Liver (tissue), 9 donors: Measurements from ENCODE around the gene C1QL1. TPM values are rescaled to one million over a fixed set of nuclear protein-coding genes. Genes with fewer than 3 reads are reported as not detected.

ENCODE experiments used
- DNase-seq: peaks from one replicate; pipeline ENCODE4 v3.0.0-alpha.2; 2017; ENCODE audit warnings: low spot score
- H3K27ac ChIP-seq, 2 donors: one replicate each; pipeline ENCODE4 v1.7.0; 2013; ENCODE audit warnings: inconsistent platforms in 2 of 2, low read length in 2 of 2, control low read depth in 1 of 2, low read depth in 1 of 2, mild to moderate bottlenecking in 1 of 2
- H3K27me3 ChIP-seq, 4 donors: one replicate each; pipeline versions ENCODE4 v1.6.1 to v1.7.0; 2013; ENCODE audit warnings: low read length in 3 of 4, inconsistent platforms in 1 of 4, mild to moderate bottlenecking in 1 of 4, moderate library complexity in 1 of 4; ENCODE audit not compliant: control insufficient read depth in 4 of 4, insufficient read depth in 4 of 4
- H3K36me3 ChIP-seq, 4 donors: one replicate each; pipeline versions ENCODE4 v1.6.1 to v1.7.0; 2013; ENCODE audit warnings: low read length in 3 of 4, mild to moderate bottlenecking in 3 of 4, low read depth in 1 of 4, moderate library complexity in 1 of 4; ENCODE audit not compliant: control insufficient read depth in 4 of 4, insufficient read depth in 3 of 4
- H3K4me1 ChIP-seq, 4 donors: one replicate each; pipeline versions ENCODE4 v1.6.1 to v1.7.0; 2013; ENCODE audit warnings: low read length in 3 of 4, mild to moderate bottlenecking in 3 of 4, moderate library complexity in 1 of 4; ENCODE audit not compliant: control insufficient read depth in 4 of 4, insufficient read depth in 4 of 4
- H3K4me3 ChIP-seq, 3 donors: one replicate each; pipeline versions ENCODE4 v1.6.1 to v1.7.0; 2013; ENCODE audit warnings: low read length in 3 of 3, control low read depth in 1 of 3, low read depth in 1 of 3, mild to moderate bottlenecking in 1 of 3
- H3K9ac ChIP-seq, 2 donors: one replicate each; pipeline ENCODE4 v1.7.0; 2013; ENCODE audit warnings: low read length in 2 of 2, mild to moderate bottlenecking in 2 of 2, moderate library complexity in 2 of 2, control low read depth in 1 of 2, low read depth in 1 of 2
- H3K9me3 ChIP-seq, 4 donors: one replicate each; pipeline versions ENCODE4 v1.6.1 to v1.7.0; 2013; ENCODE audit warnings: low read length in 3 of 4; ENCODE audit not compliant: control insufficient read depth in 4 of 4
- ATF3 ChIP-seq: IDR thresholded peaks from 2 replicates; pipeline ENCODE4 v1.6.1; 2016; ENCODE audit warnings: antibody characterized with exemption
- CTCF ChIP-seq: fragments of 150-350 bp; IDR thresholded peaks from 2 replicates; pipeline ENCODE4 v1.5.1; 2017; ENCODE audit warnings: improper control_type of control experiment, low read depth, low read length; ENCODE audit not compliant: missing input control
- EGR1 ChIP-seq, 2 donors: IDR thresholded peaks; 2 replicates each; pipeline ENCODE4 v1.6.1; 2016 to 2018; ENCODE audit warnings: antibody characterized with exemption in 2 of 2, low read depth in 2 of 2
- FOXA1 ChIP-seq: IDR thresholded peaks from 2 replicates; pipeline ENCODE4 v1.6.1; 2016; ENCODE audit warnings: antibody characterized with exemption
- FOXA2 ChIP-seq: IDR thresholded peaks from 2 replicates; pipeline ENCODE4 v1.6.1; 2016; ENCODE audit warnings: antibody characterized with exemption
- HNF4A ChIP-seq, 2 donors: conservative IDR thresholded peaks; 2 replicates each; pipeline ENCODE4 v1.6.1; 2016; ENCODE audit warnings: antibody characterized with exemption in 2 of 2, mild to moderate bottlenecking in 2 of 2
- JUND ChIP-seq, 2 donors: IDR thresholded peaks; 2 replicates each; pipeline ENCODE4 v1.6.1; 2016; ENCODE audit warnings: antibody characterized with exemption in 2 of 2
- MAX ChIP-seq: IDR thresholded peaks from 2 replicates; pipeline ENCODE4 v1.6.1; 2016; ENCODE audit warnings: antibody characterized with exemption
- NR2F2 ChIP-seq: IDR thresholded peaks from 2 replicates; pipeline ENCODE4 v1.6.1; 2016; ENCODE audit warnings: antibody characterized with exemption
- RAD21 ChIP-seq, 2 donors: IDR thresholded peaks; 2 replicates each; pipeline ENCODE4 v1.6.1; 2016; ENCODE audit warnings: antibody characterized with exemption in 2 of 2, mild to moderate bottlenecking in 2 of 2
- REST ChIP-seq: IDR thresholded peaks from 2 replicates; pipeline ENCODE4 v1.6.1; 2016; ENCODE audit warnings: antibody characterized with exemption, mild to moderate bottlenecking
- RXRA ChIP-seq, 2 donors: IDR thresholded peaks; 2 replicates each; pipeline ENCODE4 v1.6.1; 2017 to 2018; ENCODE audit warnings: antibody characterized with exemption in 2 of 2, mild to moderate bottlenecking in 1 of 2
- SP1 ChIP-seq: IDR thresholded peaks from 2 replicates; pipeline ENCODE4 v1.6.1; 2018; ENCODE audit warnings: antibody characterized with exemption, mild to moderate bottlenecking
- TAF1 ChIP-seq: conservative IDR thresholded peaks from 2 replicates; pipeline ENCODE4 v1.6.1; 2016; ENCODE audit warnings: antibody characterized with exemption, mild to moderate bottlenecking
- YY1 ChIP-seq: IDR thresholded peaks from 2 replicates; pipeline ENCODE4 v1.6.1; 2016; ENCODE audit warnings: antibody characterized with exemption, mild to moderate bottlenecking
- ZBTB33 ChIP-seq: IDR thresholded peaks from 2 replicates; pipeline ENCODE4 v1.6.1; 2016; ENCODE audit warnings: antibody characterized with exemption
- WGBS: extraction: QIAGEN DNeasy Blood & Tissue Kit; methylation state at CpG from one replicate; pipeline ENCODE4 v1.1.7; 2013; 5-methylcytosine and 5-hydroxymethylcytosine counted together
- polyA plus RNA-seq, 2 donors: library from polyadenylated mRNA; stranded (reverse) in 1 of 2; unstranded in 1 of 2; fragments of 200-250 nt in 1 of 2; fragments of >200 nt in 1 of 2; fragmentation: Nextera tagmentation in 1 of 2; extraction: Ambion mirVana in 1 of 2; gene quantifications; one replicate each; pipeline versions ENCODE4 v1.2.1 to v1.2.3, GENCODE V29; 2013 to 2015
- total RNA-seq, 2 donors: library from RNA; depleted of rRNA; stranded (reverse); fragments of >200 nt; gene quantifications; one replicate each; pipeline ENCODE4 v1.2.3, GENCODE V29; 2014
- donor health status: healthy.
- donor health status: healthy.
- donor health status: healthy.
- donor health status: healthy.
- donor health status: healthy.

Gene C1QL1
- total and polyA plus RNA-seq, 4 donors: 0.17 to 0.57 (median 0.23) TPM; not detected in 1

GRCh38 chr17:44977065-44977464, 9.0 kb upstream of the C1QL1 start:
- Histone ChIP-seq H3K9ac (no peak overlapping the region), H3K27ac (no peak overlapping the region), H3K4me1 (peaks cover 5 to 19% (median 13%) of the 10 kb centered on the region in 4 donors), H3K4me3 (no peak overlapping the region), H3K36me3 (no peaks in the 10 kb centered on the region), H3K27me3 (no peaks in the 10 kb centered on the region), H3K9me3 (no peaks in the 10 kb centered on the region)
- DNase-seq: no peak
- WGBS: 76% methylated on average over 3 of the region's 3 CpGs
- TF ChIP-seq ZBTB33 (no peak), RAD21 (IDR thresholded peaks at IDR 0.05) (no peak), ATF3 (no peak), TAF1 (no peak), CTCF (no peak), FOXA2 (no peak), HNF4A (conservative IDR thresholded peaks at IDR 0.05) (no peak), EGR1 (IDR thresholded peaks at IDR 0.05; ENCODE audit: low read depth in 2 of 2) (no peak), MAX (no peak), RXRA (IDR thresholded peaks at IDR 0.05) (no peak)

- no peak overlapping the region for H3K4me3 ChIP-seq
- no peaks in the 10 kb centered on the region for H3K9me3 ChIP-seq
- H3K27me3 ChIP-seq: no peaks in the 10 kb centered on the region
- no peaks in the 10 kb centered on the region for H3K36me3 ChIP-seq
- H3K9ac ChIP-seq: no peak overlapping the region
- WGBS: 78% methylated on average over 13 of the region's 13 CpGs
- TF ChIP-seq TAF1 (no peak), FOXA1 (no peak), FOXA2 (no peak), REST (no peak), JUND (IDR thresholded peaks at IDR 0.05) (no peak), MAX (no peak), YY1 (no peak), SP1 (no peak), RXRA (IDR thresholded peaks at IDR 0.05) (no peak), NR2F2 (no peak), ATF3 (no peak), RAD21 (IDR thresholded peaks at IDR 0.05) (no peak)
- H3K4me1 ChIP-seq: peaks cover 0 to 13% (median 10%) of the 10 kb centered on the region in 4 donors
- H3K27ac ChIP-seq: no peak overlapping the region
- DNase-seq: no peak
These were observed 8.1 kb upstream of the C1QL1 start for GRCh38 chr17:44976206-44976605.
